Measurements from ENCODE around the gene KCNRG.
"Not testable (repeated sequence)": the region's sequence is repeated elsewhere in the genome, so short reads cannot be mapped to it uniquely, and the experiment has no call there.

Gene KCNRG

GRCh38 chr13:50012396-50013169 is 2.7 kb upstream of the KCNRG start:
- no peak for DNase-seq

- no peak for DNase-seq
Observed at GRCh38 chr13:50014386-50014785, 858 bp upstream of the KCNRG start.

GRCh38 chr13:50015750-50016149 is 506 bp downstream of the KCNRG start:
- no peak for DNase-seq

GRCh38 chr13:50016444-50016843 is 1.2 kb downstream of the KCNRG start:
- no peak for DNase-seq

- no peak for DNase-seq
Observed at GRCh38 chr13:50017819-50018218, 2.6 kb downstream of the KCNRG start.

- DNase-seq, result no peak
Observed at GRCh38 chr13:50025436-50025835, 10.2 kb downstream of the KCNRG start.

GRCh38 chr13:50026788-50027473 is 11.7 kb downstream of the KCNRG start:
- DNase-seq, result no peak

- no peak for DNase-seq
Observed at GRCh38 chr13:50030315-50030714, 15.1 kb downstream of the KCNRG start.

- no peak for DNase-seq
Observed at GRCh38 chr13:50033725-50034124, 18.5 kb downstream of the KCNRG start.

- no peak for DNase-seq
Observed at GRCh38 chr13:50037788-50038187, 22.5 kb downstream of the KCNRG start.

- no peak for DNase-seq
Observed at GRCh38 chr13:50038266-50038665, 23.0 kb downstream of the KCNRG start.

GRCh38 chr13:50052478-50052877 is 37.2 kb downstream of the KCNRG start:
- DNase-seq, result no peak

GRCh38 chr13:50053844-50054243 is 38.6 kb downstream of the KCNRG start:
- no peak for DNase-seq

GRCh38 chr13:50055454-50055853 is 40.2 kb downstream of the KCNRG start:
- DNase-seq, result no peak

- no peak for DNase-seq
Observed at GRCh38 chr13:50060718-50061117, 45.5 kb downstream of the KCNRG start.

- DNase-seq, result not testable (repeated sequence)
Observed at GRCh38 chr13:50062336-50062735, 47.1 kb downstream of the KCNRG start.

GRCh38 chr13:50065712-50066111 is 50.5 kb downstream of the KCNRG start:
- DNase-seq, result no peak

GRCh38 chr13:50068508-50068907 is 53.3 kb downstream of the KCNRG start:
- DNase-seq, result no peak

GRCh38 chr13:50069261-50069660 is 54.0 kb downstream of the KCNRG start:
- no peak for DNase-seq

- no peak for DNase-seq
Observed at GRCh38 chr13:50070186-50070585, 54.9 kb downstream of the KCNRG start.
